ENCODE data around the gene SIPA1L2.

- TF ChIP-seq POLR2A (IDR thresholded peaks at IDR 0.05; ENCODE audit: low read depth, low read length): no peak
- TF ChIP-seq FOS (IDR thresholded peaks at IDR 0.05; ENCODE audit: low read depth, low read length): no peak
- no peak for TF ChIP-seq CHD1 (IDR thresholded peaks at IDR 0.05; ENCODE audit: low read depth, low read length)
- TF ChIP-seq CTCF (conservative IDR thresholded peaks at IDR 0.05; ENCODE audit: low read depth, low read length): no peak
- no peak for TF ChIP-seq MXI1 (IDR thresholded peaks at IDR 0.05; ENCODE audit: borderline replicate concordance, low read depth, low read length)
- TF ChIP-seq BHLHE40 (IDR thresholded peaks at IDR 0.05; ENCODE audit: low read depth, low read length): no peak
- TF ChIP-seq NFE2L2 (IDR thresholded peaks at IDR 0.05; ENCODE audit: low read depth, low read length): no peak
- no peak for TF ChIP-seq RAD21 (IDR thresholded peaks at IDR 0.05; ENCODE audit: low read length)
- TF ChIP-seq USF2 (IDR thresholded peaks at IDR 0.05; ENCODE audit: low read depth, low read length): no peak
Measured at GRCh38 chr1:232610192-232610901, 19.6 kb downstream of the SIPA1L2 start.

Data from IMR-90 (cell line).